Left ventricle myocardium inferior (tissue), 1 donor: ENCODE measurements around the gene AIFM3. TPM values are rescaled to one million over a fixed set of nuclear protein-coding genes. Genes with fewer than 3 reads are reported as not detected.

Experiments used
- DNase-seq: peaks from one replicate; pipeline ENCODE4 v3.0.0-alpha.2; 2020
- H3K27ac ChIP-seq: fragments of 200-600 bp; replicated peaks from 2 replicates; pipeline ENCODE4 v1.8.0; 2021
- H3K27me3 ChIP-seq: fragments of 200-600 bp; 2 replicates; pipeline ENCODE4 v1.8.0; 2021; ENCODE audit warnings: low read depth
- H3K36me3 ChIP-seq: fragments of 200-600 bp; 2 replicates; pipeline ENCODE4 v1.8.0; 2021
- H3K4me1 ChIP-seq: fragments of 200-600 bp; 2 replicates; pipeline ENCODE4 v1.8.0; 2021
- H3K4me3 ChIP-seq: fragments of 200-600 bp; 2 replicates; pipeline ENCODE4 v1.8.0; 2021; ENCODE audit warnings: mild to moderate bottlenecking, moderate library complexity
- H3K9me3 ChIP-seq: fragments of 200-600 bp; replicated peaks from 2 replicates; pipeline ENCODE4 v1.8.0; 2021
- CTCF ChIP-seq: fragments of 200-600 bp; IDR thresholded peaks from 2 replicates; pipeline ENCODE4 v1.8.0; 2021; ENCODE audit warnings: antibody characterized with exemption, mild to moderate bottlenecking, borderline replicate concordance
- intact Hi-C: fragments of 100-400 bp; cut with micrococcal nuclease; formaldehyde crosslinking; loops from one replicate; pipeline ENCODE4 v1.11.0; 2022
- total RNA-seq: library from RNA; stranded (reverse); fragmentation: NEBNext Ultra II Directional; extraction: Animal tissue kit (Norgen Biotek cat#: 25700); gene quantifications from one replicate; pipeline ENCODE4 v1.2.1, GENCODE V29; 2021
- donor health status: DM: no; HTN: yes; CAD: no; lungs with severe emphysema.

AIFM3 gene
- total RNA-seq, 1 donor from 2014 or later = 0.47 TPM

- Histone ChIP-seq H3K36me3 (no peaks in the 10 kb centered on the region), H3K4me3 (no peak overlapping the region), H3K4me1 (peaks cover 25% of the 10 kb centered on the region), H3K27me3 (peaks cover 31% of the 10 kb centered on the region), H3K27ac (no peak overlapping the region), H3K9me3 (no peaks in the 10 kb centered on the region)
- intact Hi-C loops = no loop called here
- TF ChIP-seq CTCF = no peak
- DNase-seq = no peak
Measured at GRCh38 chr22:20959578-20960461, 7.2 kb upstream of the AIFM3 start.

- Histone ChIP-seq H3K27me3 (peaks cover 36% of the 10 kb centered on the region), H3K4me1 (peaks cover 30% of the 10 kb centered on the region), H3K9me3 (no peaks in the 10 kb centered on the region), H3K27ac (no peak overlapping the region), H3K4me3 (no peak overlapping the region), H3K36me3 (no peaks in the 10 kb centered on the region)
- intact Hi-C loops = no loop called here
- DNase-seq = no peak
- TF ChIP-seq CTCF = no peak
Measured at GRCh38 chr22:20960609-20961008, 6.4 kb upstream of the AIFM3 start.

- intact Hi-C loops = no loop called here
- Histone ChIP-seq H3K27ac (no peak overlapping the region), H3K4me3 (no peak overlapping the region), H3K27me3 (peaks cover 37% of the 10 kb centered on the region), H3K4me1 (peaks cover 21% of the 10 kb centered on the region), H3K36me3 (no peaks in the 10 kb centered on the region), H3K9me3 (no peaks in the 10 kb centered on the region)
- DNase-seq = no peak
- TF ChIP-seq CTCF = no peak
Measured at GRCh38 chr22:20962491-20962945, 4.5 kb upstream of the AIFM3 start.

GRCh38 chr22:20963201-20964052, 3.6 kb upstream of the AIFM3 start:
- no peak for TF ChIP-seq CTCF
- intact Hi-C loops = no loop called here
- H3K27me3 ChIP-seq = peaks cover 37% of the 10 kb centered on the region
- H3K9me3 ChIP-seq = no peaks in the 10 kb centered on the region
- no peaks in the 10 kb centered on the region for H3K36me3 ChIP-seq
- peaks cover 12% of the 10 kb centered on the region for H3K4me1 ChIP-seq
- H3K27ac ChIP-seq = no peak overlapping the region
- no peak for DNase-seq
- no peak overlapping the region for H3K4me3 ChIP-seq

GRCh38 chr22:20964090-20964798, 2.8 kb upstream of the AIFM3 start:
- intact Hi-C loops = no loop called here
- Histone ChIP-seq H3K27me3 (peaks cover 34% of the 10 kb centered on the region), H3K9me3 (no peaks in the 10 kb centered on the region), H3K27ac (no peak overlapping the region), H3K36me3 (no peaks in the 10 kb centered on the region), H3K4me1 (peaks cover 11% of the 10 kb centered on the region), H3K4me3 (peak overlapping the region; percentile 62)
- no peak for DNase-seq
- no peak for TF ChIP-seq CTCF
